SK-N-MC (cell line): ENCODE measurements around the gene ACR.

Experiments
- EZH2 ChIP-seq: fragments of 200-600 bp; sonication (generic); IDR thresholded peaks from one replicate; pipeline ENCODE4 v1.6.1; 2017; ENCODE audit warnings: antibody characterized with exemption
- POLR2AphosphoS5 ChIP-seq: IDR thresholded peaks from 2 replicates; pipeline ENCODE4 v1.6.1; 2012; ENCODE audit warnings: mild to moderate bottlenecking, low read depth, low read length, borderline replicate concordance

DNA sequence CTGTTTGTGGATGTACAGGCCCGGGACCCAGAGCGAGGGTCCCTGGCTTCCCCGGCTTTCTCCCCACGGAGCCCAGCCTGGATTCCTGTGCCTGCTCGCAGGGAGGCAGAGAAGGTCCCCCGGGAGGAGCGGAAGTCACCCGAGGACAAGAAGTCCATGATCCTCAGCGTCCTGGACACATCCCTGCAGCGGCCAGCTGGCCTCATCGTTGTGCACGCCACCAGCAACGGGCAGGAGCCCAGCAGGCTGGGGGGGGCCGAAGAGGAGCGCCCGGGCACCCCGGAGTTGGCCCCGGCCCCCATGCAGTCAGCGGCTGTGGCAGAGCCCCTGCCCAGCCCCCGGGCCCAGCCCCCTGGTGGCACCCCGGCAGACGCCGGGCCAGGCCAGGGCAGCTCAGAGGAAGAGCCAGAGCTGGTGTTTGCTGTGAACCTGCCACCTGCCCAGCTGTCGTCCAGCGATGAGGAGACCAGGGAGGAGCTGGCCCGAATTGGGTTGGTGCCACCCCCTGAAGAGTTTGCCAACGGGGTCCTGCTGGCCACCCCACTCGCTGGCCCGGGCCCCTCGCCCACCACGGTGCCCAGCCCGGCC, 16.7 kb upstream of the ACR start:
- no peak for TF ChIP-seq EZH2
- TF ChIP-seq POLR2AphosphoS5, result no peak
